ENCODE measurements around the gene SPATA16.

- no peak for TF ChIP-seq CTCF (IDR thresholded peaks at IDR 0.05)
- no peak for TF ChIP-seq POLR2A (IDR thresholded peaks at IDR 0.05)
These were observed 29.7 kb downstream of the SPATA16 start for GRCh38 chr3:173111321-173111720.
